ENCODE measurements around the gene ARRDC2. TPM values are rescaled to one million over a fixed set of nuclear protein-coding genes. Genes with fewer than 3 reads are reported as not detected.

Gene ARRDC2
- polyA plus RNA-seq, 2 donors = 10.9 to 24.0 TPM

- Histone ChIP-seq H3K27ac (ENCODE audit: low read depth in 2 of 2, low read length in 1 of 2) (peak overlapping the region; percentile 37 to 47), H3K9me3 (ENCODE audit: control insufficient read depth in 2 of 2, insufficient read depth in 1 of 2, low read depth in 1 of 2, low read length in 1 of 2) (no peaks in the 10 kb centered on the region), H3K27me3 (ENCODE audit: control insufficient read depth in 1 of 2, insufficient read depth in 2 of 2, low read length in 2 of 2) (no peaks in the 10 kb centered on the region), H3K4me1 (ENCODE audit: control insufficient read depth in 2 of 2, insufficient read depth in 2 of 2, low read length in 1 of 2) (peaks cover 2% of the 10 kb centered on the region in 2 donors), H3K4me3 (ENCODE audit: low read depth in 1 of 2, low read length in 2 of 2) (no peak overlapping the region), H3K36me3 (ENCODE audit: control insufficient read depth in 2 of 2, insufficient read depth in 2 of 2, low read length in 1 of 2) (no peaks in the 10 kb centered on the region)
- WGBS, 2 donors = 18 to 31% methylated on average over 25 to 31 of the region's 31 CpGs
These were observed 43.9 kb downstream of the ARRDC2 start for GRCh38 chr19:18051887-18052286.

- peak overlapping the region in 1 of 2 donors; percentile 21 for H3K27ac ChIP-seq (ENCODE audit: low read depth in 2 of 2, low read length in 1 of 2)
- H3K4me1 ChIP-seq (ENCODE audit: control insufficient read depth in 2 of 2, insufficient read depth in 2 of 2, low read length in 1 of 2) = peaks cover 2% of the 10 kb centered on the region in 2 donors
- no peak overlapping the region for H3K4me3 ChIP-seq (ENCODE audit: low read depth in 1 of 2, low read length in 2 of 2)
- H3K9me3 ChIP-seq (ENCODE audit: control insufficient read depth in 2 of 2, insufficient read depth in 1 of 2, low read depth in 1 of 2, low read length in 1 of 2) = no peaks in the 10 kb centered on the region
- 54 to 59% methylated on average over 9 of the region's 9 CpGs for WGBS, 2 donors
- no peaks in the 10 kb centered on the region for H3K27me3 ChIP-seq (ENCODE audit: control insufficient read depth in 1 of 2, insufficient read depth in 2 of 2, low read length in 2 of 2)
- H3K36me3 ChIP-seq (ENCODE audit: control insufficient read depth in 2 of 2, insufficient read depth in 2 of 2, low read length in 1 of 2) = no peaks in the 10 kb centered on the region
These were observed 45.7 kb downstream of the ARRDC2 start for GRCh38 chr19:18053576-18054219.

GRCh38 chr19:18055967-18056366, 48.0 kb downstream of the ARRDC2 start:
- Histone ChIP-seq H3K4me1 (ENCODE audit: control insufficient read depth in 2 of 2, insufficient read depth in 2 of 2, low read length in 1 of 2) (peaks cover 0 to 2% of the 10 kb centered on the region in 2 donors), H3K36me3 (ENCODE audit: control insufficient read depth in 2 of 2, insufficient read depth in 2 of 2, low read length in 1 of 2) (no peaks in the 10 kb centered on the region), H3K27ac (ENCODE audit: low read depth in 2 of 2, low read length in 1 of 2) (no peak overlapping the region), H3K9me3 (ENCODE audit: control insufficient read depth in 2 of 2, insufficient read depth in 1 of 2, low read depth in 1 of 2, low read length in 1 of 2) (no peaks in the 10 kb centered on the region), H3K4me3 (ENCODE audit: low read depth in 1 of 2, low read length in 2 of 2) (no peak overlapping the region), H3K27me3 (ENCODE audit: control insufficient read depth in 1 of 2, insufficient read depth in 2 of 2, low read length in 2 of 2) (no peaks in the 10 kb centered on the region)
- 82 to 83% methylated on average over 5 of the region's 5 CpGs for WGBS, 2 donors

- Histone ChIP-seq H3K36me3 (ENCODE audit: control insufficient read depth in 2 of 2, insufficient read depth in 2 of 2, low read length in 1 of 2) (no peaks in the 10 kb centered on the region), H3K27ac (ENCODE audit: low read depth in 2 of 2, low read length in 1 of 2) (peak overlapping the region; percentile 29 to 71), H3K4me3 (ENCODE audit: low read depth in 1 of 2, low read length in 2 of 2) (no peak overlapping the region), H3K27me3 (ENCODE audit: control insufficient read depth in 1 of 2, insufficient read depth in 2 of 2, low read length in 2 of 2) (no peaks in the 10 kb centered on the region), H3K4me1 (ENCODE audit: control insufficient read depth in 2 of 2, insufficient read depth in 2 of 2, low read length in 1 of 2) (no peaks in the 10 kb centered on the region), H3K9me3 (ENCODE audit: control insufficient read depth in 2 of 2, insufficient read depth in 1 of 2, low read depth in 1 of 2, low read length in 1 of 2) (no peaks in the 10 kb centered on the region)
- 57 to 67% methylated on average over 6 of the region's 6 CpGs for WGBS, 2 donors
These were observed 49.6 kb downstream of the ARRDC2 start for GRCh38 chr19:18057557-18057956.

- Histone ChIP-seq H3K4me1 (ENCODE audit: control insufficient read depth in 2 of 2, insufficient read depth in 2 of 2, low read length in 1 of 2) (no peaks in the 10 kb centered on the region), H3K27me3 (ENCODE audit: control insufficient read depth in 1 of 2, insufficient read depth in 2 of 2, low read length in 2 of 2) (no peaks in the 10 kb centered on the region), H3K9me3 (ENCODE audit: control insufficient read depth in 2 of 2, insufficient read depth in 1 of 2, low read depth in 1 of 2, low read length in 1 of 2) (no peaks in the 10 kb centered on the region), H3K27ac (ENCODE audit: low read depth in 2 of 2, low read length in 1 of 2) (peak overlapping the region; percentile 29 to 71), H3K36me3 (ENCODE audit: control insufficient read depth in 2 of 2, insufficient read depth in 2 of 2, low read length in 1 of 2) (no peaks in the 10 kb centered on the region), H3K4me3 (ENCODE audit: low read depth in 1 of 2, low read length in 2 of 2) (no peak overlapping the region)
- WGBS, 2 donors = 4 to 5% methylated on average over 34 of the region's 34 CpGs
These were observed 50.4 kb downstream of the ARRDC2 start for GRCh38 chr19:18058208-18059009.

GRCh38 chr19:18059297-18059696, 51.3 kb downstream of the ARRDC2 start:
- no peaks in the 10 kb centered on the region for H3K4me1 ChIP-seq (ENCODE audit: control insufficient read depth in 2 of 2, insufficient read depth in 2 of 2, low read length in 1 of 2)
- 53 to 60% methylated on average over 8 of the region's 8 CpGs for WGBS, 2 donors
- no peaks in the 10 kb centered on the region for H3K9me3 ChIP-seq (ENCODE audit: control insufficient read depth in 2 of 2, insufficient read depth in 1 of 2, low read depth in 1 of 2, low read length in 1 of 2)
- H3K36me3 ChIP-seq (ENCODE audit: control insufficient read depth in 2 of 2, insufficient read depth in 2 of 2, low read length in 1 of 2) = no peaks in the 10 kb centered on the region
- no peak overlapping the region for H3K4me3 ChIP-seq (ENCODE audit: low read depth in 1 of 2, low read length in 2 of 2)
- H3K27me3 ChIP-seq (ENCODE audit: control insufficient read depth in 1 of 2, insufficient read depth in 2 of 2, low read length in 2 of 2) = no peaks in the 10 kb centered on the region
- H3K27ac ChIP-seq (ENCODE audit: low read depth in 2 of 2, low read length in 1 of 2) = no peak overlapping the region

GRCh38 chr19:18059902-18060301, 51.9 kb downstream of the ARRDC2 start:
- Histone ChIP-seq H3K27ac (ENCODE audit: low read depth in 2 of 2, low read length in 1 of 2) (no peak overlapping the region), H3K36me3 (ENCODE audit: control insufficient read depth in 2 of 2, insufficient read depth in 2 of 2, low read length in 1 of 2) (no peaks in the 10 kb centered on the region), H3K27me3 (ENCODE audit: control insufficient read depth in 1 of 2, insufficient read depth in 2 of 2, low read length in 2 of 2) (no peaks in the 10 kb centered on the region), H3K9me3 (ENCODE audit: control insufficient read depth in 2 of 2, insufficient read depth in 1 of 2, low read depth in 1 of 2, low read length in 1 of 2) (no peaks in the 10 kb centered on the region), H3K4me1 (ENCODE audit: control insufficient read depth in 2 of 2, insufficient read depth in 2 of 2, low read length in 1 of 2) (no peaks in the 10 kb centered on the region), H3K4me3 (ENCODE audit: low read depth in 1 of 2, low read length in 2 of 2) (no peak overlapping the region)
- WGBS, 2 donors = 65 to 73% methylated on average over 5 of the region's 5 CpGs

GRCh38 chr19:18060472-18060871, 52.5 kb downstream of the ARRDC2 start:
- 86 to 88% methylated on average over 6 of the region's 6 CpGs for WGBS, 2 donors
- no peaks in the 10 kb centered on the region for H3K36me3 ChIP-seq (ENCODE audit: control insufficient read depth in 2 of 2, insufficient read depth in 2 of 2, low read length in 1 of 2)
- H3K9me3 ChIP-seq (ENCODE audit: control insufficient read depth in 2 of 2, insufficient read depth in 1 of 2, low read depth in 1 of 2, low read length in 1 of 2) = no peaks in the 10 kb centered on the region
- H3K4me1 ChIP-seq (ENCODE audit: control insufficient read depth in 2 of 2, insufficient read depth in 2 of 2, low read length in 1 of 2) = no peaks in the 10 kb centered on the region
- no peak overlapping the region for H3K27ac ChIP-seq (ENCODE audit: low read depth in 2 of 2, low read length in 1 of 2)
- no peaks in the 10 kb centered on the region for H3K27me3 ChIP-seq (ENCODE audit: control insufficient read depth in 1 of 2, insufficient read depth in 2 of 2, low read length in 2 of 2)
- no peak overlapping the region for H3K4me3 ChIP-seq (ENCODE audit: low read depth in 1 of 2, low read length in 2 of 2)

- Histone ChIP-seq H3K9me3 (ENCODE audit: control insufficient read depth in 2 of 2, insufficient read depth in 1 of 2, low read depth in 1 of 2, low read length in 1 of 2) (no peaks in the 10 kb centered on the region), H3K4me1 (ENCODE audit: control insufficient read depth in 2 of 2, insufficient read depth in 2 of 2, low read length in 1 of 2) (no peaks in the 10 kb centered on the region), H3K4me3 (ENCODE audit: low read depth in 1 of 2, low read length in 2 of 2) (no peak overlapping the region), H3K27ac (ENCODE audit: low read depth in 2 of 2, low read length in 1 of 2) (no peak overlapping the region), H3K27me3 (ENCODE audit: control insufficient read depth in 1 of 2, insufficient read depth in 2 of 2, low read length in 2 of 2) (no peaks in the 10 kb centered on the region), H3K36me3 (ENCODE audit: control insufficient read depth in 2 of 2, insufficient read depth in 2 of 2, low read length in 1 of 2) (no peaks in the 10 kb centered on the region)
- WGBS, 2 donors = 53 to 58% methylated on average over 8 of the region's 8 CpGs
These were observed 54.1 kb downstream of the ARRDC2 start for GRCh38 chr19:18062028-18062427.

GRCh38 chr19:18063463-18063862, 55.5 kb downstream of the ARRDC2 start:
- Histone ChIP-seq H3K4me3 (ENCODE audit: low read depth in 1 of 2, low read length in 2 of 2) (no peak overlapping the region), H3K9me3 (ENCODE audit: control insufficient read depth in 2 of 2, insufficient read depth in 1 of 2, low read depth in 1 of 2, low read length in 1 of 2) (no peaks in the 10 kb centered on the region), H3K36me3 (ENCODE audit: control insufficient read depth in 2 of 2, insufficient read depth in 2 of 2, low read length in 1 of 2) (no peaks in the 10 kb centered on the region), H3K27me3 (ENCODE audit: control insufficient read depth in 1 of 2, insufficient read depth in 2 of 2, low read length in 2 of 2) (no peaks in the 10 kb centered on the region), H3K4me1 (ENCODE audit: control insufficient read depth in 2 of 2, insufficient read depth in 2 of 2, low read length in 1 of 2) (no peaks in the 10 kb centered on the region), H3K27ac (ENCODE audit: low read depth in 2 of 2, low read length in 1 of 2) (no peak overlapping the region)
- 69% methylated on average over 5 of the region's 5 CpGs for WGBS, 2 donors
